Ammon's horn (tissue), 1 donor: ENCODE data around the gene STARD9.

Source experiments
- DNase-seq: peaks from one replicate; pipeline ENCODE4 v3.0.0-alpha.2; 2016; ENCODE audit warnings: low spot score

Gene STARD9

DNA sequence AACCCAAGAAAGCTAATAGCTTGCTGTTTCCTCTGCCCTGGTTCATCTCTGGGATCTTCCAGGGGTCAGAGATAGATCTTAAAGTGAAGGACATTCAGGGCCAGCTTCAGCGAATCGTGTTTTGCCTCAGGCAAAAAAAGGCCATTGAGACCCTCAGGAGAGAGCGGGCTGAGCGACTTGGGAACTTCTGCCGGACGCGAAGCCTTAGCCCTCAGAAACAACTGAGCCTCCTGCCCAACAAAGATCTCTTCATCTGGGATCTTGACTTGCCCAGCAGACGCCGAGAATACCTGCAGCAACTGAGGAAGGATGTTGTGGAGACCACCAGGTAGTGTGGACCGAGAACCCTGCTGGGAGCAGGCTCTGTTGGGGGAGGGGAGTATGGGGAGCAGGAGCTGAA is 119.0 kb downstream of the STARD9 start:
- no peak for DNase-seq

DNA sequence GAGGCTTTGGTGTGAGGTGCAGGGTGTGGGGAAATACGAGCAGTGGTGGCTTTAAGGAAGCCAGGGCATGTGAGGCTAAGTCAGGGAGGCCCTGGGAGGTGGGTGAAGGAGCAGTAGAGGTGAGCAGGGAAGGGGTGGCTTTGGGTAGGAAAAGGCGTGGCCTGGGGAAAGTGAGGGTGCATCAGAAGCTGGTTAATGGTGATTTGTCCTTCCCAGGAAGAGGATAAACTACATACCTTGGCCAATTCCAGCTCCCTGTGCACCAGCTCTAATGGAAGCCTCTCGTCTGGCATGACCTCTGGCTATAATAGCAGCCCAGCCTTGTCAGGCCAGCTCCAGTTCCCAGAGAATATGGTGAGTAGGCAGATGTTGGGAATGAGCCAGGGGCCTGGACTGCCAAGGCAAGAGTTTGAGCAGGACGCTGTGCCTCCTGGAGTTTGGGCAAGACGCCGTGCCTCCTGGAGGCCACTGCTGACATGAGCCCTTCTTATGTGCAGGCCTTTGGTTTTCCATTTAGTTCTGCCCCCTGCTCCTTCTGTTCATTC is 120.2 kb downstream of the STARD9 start:
- no peak for DNase-seq

DNA sequence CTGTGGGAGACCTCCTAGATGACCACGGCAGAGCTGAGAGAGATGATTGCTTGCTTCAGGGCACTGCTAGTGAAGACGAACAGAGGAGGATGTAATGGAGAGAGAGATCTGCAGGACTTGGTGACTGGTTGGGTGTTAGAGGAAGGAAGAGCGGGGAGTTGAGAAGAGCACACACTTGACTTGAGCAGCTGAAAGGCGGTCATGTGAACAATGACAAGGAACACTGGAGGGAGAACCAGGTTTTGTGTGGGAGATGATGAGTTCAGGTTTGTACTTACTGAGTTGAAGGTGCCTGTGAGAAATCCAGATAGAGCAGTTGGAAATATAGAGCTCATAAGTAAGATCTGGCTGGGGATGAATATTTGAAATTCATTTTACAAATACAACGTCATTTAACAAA is 121.2 kb downstream of the STARD9 start:
- DNase-seq: no peak

DNA sequence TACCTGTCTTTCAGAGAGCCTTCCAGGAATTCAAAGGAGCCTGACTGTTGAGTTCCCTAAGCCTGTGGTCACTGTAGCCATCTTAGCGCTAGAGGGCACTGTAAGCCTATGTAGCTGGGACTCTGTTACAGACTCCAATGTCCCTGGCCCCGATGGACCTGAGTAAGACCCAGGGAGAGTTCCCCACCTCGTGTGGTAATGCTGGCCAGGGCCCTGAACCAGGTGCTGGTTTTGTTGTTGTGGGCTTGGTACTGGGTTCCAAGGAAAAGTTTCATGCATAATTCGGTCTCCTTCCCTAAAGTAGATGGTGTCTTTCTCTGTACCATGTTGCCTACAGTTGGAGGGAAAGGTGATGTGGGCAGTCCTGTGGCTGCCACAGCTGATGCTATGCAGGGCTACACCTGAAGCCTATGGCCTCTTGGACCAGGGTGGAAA is 129.1 kb downstream of the STARD9 start:
- peak; percentile 82 for DNase-seq

DNA sequence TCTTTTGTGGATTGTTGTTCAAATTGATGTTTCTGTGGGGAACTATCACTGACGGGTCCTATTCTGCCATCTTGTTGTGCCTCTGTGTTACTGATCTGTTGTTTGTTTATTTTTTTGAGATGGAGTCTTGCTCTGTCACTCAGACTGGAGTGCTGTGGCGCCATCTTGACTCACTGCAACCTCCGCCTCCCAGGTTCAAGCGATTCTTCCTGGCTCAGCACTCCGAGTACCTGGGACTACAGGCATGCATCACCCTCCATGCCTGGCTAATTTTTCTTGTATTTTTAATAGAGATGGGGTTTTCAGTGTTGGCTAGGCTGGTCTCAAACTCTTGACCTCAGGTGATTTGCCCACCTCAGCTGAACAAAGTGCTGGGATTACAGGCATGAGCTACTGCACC is 129.9 kb downstream of the STARD9 start:
- DNase-seq: no peak

DNA sequence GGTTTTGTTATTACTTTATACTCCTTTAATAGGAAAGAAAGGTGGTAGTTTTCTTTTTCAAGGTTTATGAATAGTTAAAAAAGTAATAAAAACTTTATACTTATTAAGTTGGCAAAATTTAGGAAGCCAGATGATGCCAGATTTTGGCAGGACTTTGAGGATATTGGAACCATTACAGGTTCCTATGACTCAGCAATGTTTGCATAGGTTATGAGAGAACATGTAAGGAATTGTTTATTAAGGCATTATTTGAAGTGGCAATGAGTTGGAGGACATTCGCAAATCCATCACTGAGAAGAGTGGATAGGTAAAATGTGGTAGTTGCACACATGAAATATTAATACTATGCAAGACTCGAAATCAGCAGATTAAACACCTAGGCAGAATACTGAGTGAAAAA is 131.7 kb downstream of the STARD9 start:
- DNase-seq: no peak

DNA sequence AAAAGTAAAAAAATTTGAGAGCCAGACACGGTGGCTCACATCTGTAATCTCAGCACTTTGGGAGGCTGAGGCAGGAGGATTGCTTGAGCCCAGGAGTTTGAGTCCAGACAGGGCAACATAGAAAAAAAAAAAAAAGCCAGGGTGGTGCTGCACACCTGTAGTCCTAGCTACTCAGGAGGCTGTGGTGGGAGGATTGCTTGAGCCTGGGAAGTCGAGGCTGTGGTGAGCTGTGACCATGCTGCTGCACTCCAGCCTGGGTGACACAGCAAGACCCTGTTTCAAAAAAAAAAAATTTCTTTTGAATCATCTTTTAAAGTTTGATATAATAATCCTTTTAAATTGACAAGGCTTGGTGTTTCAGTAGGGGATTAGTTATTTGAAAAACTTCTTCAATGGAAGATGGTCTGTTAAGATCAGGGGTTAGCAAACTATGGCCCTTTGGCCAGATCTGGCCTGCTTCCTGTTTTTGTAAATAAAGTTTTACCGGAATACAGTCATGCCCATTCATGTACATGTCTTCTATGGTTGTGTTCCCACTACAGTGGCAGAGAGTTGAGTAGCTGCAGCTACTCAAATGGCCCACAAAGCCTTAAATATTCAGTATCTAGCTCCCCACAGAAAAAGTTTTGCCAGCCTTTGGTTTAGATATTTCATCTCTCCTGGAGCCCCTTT is 132.6 kb downstream of the STARD9 start:
- DNase-seq: no peak

DNA sequence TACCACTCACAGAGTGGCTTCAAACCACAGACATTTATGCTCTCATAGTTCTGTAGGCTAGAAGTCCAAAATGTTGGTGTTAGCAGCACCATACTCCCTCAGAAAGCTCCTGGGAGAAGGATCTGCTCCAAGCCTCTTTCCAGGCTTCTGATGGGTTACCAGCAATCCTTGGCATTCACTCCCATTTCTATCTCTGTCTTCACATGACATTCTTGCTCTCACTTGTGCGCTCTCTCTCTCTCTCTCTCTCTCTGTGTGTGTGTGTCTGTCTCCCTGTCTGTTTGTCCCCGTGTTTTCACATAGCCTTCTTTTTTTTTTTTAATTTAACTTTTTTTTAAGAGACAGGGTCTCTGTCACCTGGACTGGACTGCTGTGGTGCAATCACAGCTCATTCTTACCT is 135.3 kb downstream of the STARD9 start:
- no peak for DNase-seq

DNA sequence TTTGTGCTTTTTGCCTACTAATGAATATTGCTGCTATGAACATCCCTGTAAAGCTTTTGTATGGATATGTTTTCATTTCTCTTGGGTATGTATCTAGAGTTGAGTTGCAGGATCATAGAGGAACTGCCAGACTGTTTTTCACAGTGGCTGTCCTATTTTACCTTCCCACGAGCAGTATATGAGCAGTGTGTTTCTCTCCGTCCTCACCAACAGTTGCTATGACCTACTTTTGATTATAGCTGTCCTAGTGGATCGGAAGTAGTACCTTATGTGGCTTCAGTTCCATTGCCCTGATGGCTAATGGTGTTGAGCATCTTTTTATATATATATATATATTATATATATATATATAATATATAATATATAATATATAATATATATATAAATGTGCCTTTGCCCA is 136.3 kb downstream of the STARD9 start:
- no peak for DNase-seq

DNA sequence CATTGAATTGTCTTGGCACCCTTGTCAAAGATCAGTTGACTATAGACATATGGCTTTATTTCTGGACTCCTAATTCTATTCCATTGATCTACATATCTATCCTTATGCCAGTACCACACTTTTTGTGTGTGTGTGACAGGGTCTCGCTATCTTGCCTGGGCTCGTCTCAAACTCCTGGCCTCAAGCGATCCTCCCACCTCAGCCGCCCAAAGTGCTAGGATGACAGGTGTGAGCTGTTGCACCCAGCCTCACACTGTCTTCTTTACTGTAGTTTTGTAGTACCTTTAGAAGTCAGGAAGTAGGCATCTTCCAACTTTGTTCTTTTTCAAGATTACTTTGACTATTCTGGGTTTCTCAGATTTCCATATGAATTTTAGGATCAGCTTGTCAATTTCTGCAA is 137.2 kb downstream of the STARD9 start:
- DNase-seq: no peak

DNA sequence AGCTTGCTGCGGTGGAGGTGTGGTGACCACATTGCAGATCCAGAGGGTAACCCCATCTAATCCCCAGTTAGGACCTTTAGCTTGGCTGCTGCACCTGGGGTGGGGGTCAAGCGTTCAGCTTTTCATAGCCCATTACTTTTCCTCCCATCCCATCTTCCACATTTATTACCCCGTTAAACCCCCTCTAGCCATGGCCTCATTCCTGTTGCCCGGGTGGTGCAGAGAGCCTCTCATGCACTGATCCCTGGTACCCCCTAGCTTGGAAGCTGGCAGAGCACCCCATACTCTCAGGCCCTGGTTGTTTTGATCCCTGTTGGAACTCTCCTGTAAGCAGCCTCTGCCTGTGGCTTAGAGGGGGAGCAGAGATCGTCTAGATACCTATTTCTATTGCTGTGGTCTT is 140.7 kb downstream of the STARD9 start:
- DNase-seq: no peak

DNA sequence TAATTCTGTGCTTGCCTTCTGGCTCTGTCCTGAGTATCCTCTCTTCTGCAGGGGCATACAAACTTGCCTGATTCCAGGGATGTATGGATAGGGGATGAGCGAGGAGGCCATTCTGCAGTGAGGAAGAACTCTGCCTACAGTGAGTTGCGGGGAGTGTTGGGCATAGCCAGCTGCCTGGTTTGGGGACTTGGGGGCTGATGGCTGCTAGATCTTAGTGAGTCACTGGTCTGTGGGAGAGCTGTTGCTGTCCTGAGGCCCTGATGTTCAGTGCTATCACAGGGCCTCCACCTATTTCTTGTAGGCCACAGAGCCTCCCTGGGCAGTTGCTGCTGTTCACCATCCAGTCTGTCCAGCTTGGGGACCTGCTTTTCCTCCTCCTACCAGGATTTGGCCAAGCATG is 141.2 kb downstream of the STARD9 start:
- DNase-seq: no peak

DNA sequence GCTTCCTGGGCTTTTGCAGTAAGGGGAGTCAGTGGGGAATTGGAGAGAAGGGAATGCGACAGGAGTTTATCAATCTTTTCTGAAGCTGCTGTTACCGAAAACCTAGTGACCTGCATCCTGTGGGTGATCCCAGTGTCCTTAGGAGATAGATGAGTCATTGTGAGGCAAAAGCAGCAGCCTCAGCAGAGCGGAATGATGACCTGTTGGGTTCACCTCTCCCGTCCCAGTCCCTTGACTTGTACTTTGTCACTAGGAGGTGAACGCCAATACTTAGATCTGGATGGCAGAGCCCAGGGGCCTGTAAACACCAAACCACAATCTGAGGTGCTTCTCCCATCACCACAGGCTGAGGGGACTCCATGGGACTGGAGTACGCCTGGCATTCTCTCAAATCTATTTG is 143.6 kb downstream of the STARD9 start:
- DNase-seq: no peak

DNA sequence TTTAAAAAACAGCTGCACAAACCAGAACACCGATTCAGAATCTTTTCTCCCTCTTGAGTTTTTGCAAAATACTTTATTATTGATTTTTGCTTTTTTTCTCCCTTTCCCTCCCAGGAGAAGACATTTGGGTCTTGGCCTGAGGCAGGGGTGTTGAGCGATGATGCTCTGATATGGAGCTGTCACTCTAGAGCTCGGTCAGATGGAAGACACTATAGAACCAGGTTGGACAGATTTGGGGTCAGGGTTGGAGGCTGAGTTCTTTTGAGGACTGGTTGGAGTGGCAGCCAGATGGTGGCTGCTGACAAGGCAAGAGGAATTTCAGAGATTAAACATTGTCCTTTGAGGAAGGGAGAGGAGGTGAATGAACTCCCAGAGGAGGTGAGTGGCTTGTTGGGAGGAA is 144.7 kb downstream of the STARD9 start:
- DNase-seq: no peak

DNA sequence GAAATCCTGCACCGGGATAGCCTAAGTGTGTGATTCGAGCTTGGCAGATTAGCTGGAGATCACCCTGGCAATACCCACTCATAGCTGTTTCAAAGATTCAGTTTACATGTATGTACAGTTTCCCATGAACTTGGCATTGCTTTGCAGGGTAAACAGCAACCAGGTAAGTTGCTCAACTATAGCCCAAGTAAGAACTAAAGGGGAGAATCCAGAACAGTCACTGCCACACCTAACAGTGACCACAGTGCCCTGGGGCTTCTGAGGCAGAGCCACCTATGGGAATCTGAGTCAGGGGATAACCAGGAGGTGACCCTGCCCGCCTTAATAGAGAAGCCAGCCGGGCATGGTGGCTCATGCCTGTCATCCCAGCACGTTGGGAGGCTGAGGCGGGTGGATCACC is 145.6 kb downstream of the STARD9 start:
- no peak for DNase-seq

DNA sequence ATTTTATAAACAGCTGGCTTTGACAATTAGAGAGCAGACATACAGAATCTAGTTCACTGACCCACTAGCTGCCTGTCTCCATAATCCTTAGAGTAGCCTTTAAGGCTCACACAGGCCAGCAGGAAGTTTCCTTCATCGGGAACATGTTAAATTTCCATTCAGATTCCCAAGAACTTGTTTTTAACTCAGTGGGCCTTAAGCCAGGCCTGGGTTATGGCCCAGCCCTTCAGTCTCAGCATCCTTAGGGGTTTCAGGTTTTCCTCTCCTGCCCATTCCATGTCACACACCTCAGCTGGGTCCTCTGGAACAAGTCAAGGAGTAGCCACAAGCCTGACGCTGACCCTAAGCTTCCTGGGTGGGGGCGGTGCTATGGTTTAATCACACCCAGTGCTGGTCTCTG is 146.5 kb downstream of the STARD9 start:
- DNase-seq: no peak

DNA sequence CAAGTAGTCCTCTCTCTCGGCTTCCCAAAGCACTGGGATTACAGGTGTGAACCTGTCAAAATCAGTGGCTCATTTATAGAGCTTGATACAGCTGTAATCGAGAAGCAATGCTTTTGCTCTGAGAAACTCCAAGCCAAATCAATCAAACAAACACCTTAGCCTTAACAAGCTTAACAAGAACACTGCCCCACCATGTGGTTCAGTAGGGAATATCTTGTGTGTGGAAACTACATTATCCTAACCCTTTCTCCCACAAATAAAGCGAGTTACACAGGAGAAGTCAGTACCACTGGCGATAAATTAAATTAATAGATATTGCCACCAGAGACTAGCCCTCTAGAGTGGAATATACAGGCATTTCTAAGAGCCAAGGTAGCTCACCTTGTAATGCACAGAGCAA is 147.7 kb downstream of the STARD9 start:
- no peak for DNase-seq

DNA sequence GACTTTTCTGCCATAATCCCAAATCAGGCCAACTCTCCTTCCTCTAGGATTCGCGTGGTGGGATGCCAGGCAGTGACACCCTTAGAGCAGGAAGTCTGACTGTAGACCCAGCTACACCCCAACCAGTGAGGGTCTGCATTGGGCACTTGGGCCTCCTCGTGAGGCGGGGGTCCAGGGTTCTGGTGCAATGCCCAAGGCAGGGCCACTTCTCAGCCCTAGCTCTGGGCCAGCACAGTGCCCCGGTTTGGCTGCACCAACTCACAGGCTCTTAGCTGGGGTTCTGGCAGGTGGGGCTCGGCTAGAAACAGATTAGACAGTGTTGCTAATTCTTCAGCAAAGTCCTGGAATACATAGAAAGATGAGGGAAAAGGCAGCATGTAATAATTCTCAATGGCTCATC is 148.9 kb downstream of the STARD9 start:
- no peak for DNase-seq

DNA sequence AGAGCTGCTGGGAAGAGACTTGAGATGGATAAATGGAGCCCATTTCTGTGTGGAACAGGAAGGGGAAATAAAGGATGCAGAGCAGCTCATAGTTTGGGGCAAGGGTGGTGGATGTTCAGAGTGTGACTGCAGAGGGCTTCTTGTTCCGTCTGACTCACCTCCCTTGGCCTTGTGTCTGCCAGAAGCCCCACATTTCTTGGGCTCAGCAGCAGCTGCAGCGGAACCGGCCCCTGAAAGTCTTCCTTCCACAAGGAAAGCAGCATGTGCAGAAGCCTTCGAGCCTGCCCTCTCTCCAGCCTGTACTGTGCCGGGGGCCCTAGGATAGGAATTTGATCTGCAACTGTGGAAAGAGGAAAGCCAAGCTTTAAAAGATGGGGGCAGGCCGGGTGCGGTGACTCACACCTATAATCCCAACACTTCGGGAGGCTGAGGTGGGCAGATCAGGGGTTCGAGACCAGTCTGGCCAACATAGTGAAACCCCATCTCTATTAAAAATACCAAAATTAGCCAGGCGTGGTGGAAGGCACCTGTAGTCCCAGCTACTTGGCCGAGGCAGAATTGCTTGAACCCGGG is 150.0 kb downstream of the STARD9 start:
- no peak for DNase-seq

DNA sequence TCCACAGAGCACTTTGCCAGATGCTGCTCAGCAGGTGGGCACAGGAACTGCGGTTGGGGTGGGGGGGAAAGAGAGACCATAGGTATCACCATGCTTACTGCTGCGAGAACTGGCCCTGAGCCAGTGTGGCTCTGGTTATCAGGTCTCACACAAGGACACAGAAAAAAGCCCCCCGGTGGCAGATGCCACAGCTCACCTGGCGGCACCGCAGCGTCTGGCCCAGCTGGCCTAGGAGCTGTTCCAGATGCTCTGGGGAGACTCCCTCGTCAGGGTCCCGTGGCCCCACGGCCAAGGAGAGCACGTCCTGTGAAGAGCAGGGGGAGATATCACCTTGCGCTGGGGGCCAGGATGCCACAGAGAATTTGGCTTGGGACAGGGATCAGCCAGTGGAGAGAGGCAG is 150.7 kb downstream of the STARD9 start:
- no peak for DNase-seq

DNA sequence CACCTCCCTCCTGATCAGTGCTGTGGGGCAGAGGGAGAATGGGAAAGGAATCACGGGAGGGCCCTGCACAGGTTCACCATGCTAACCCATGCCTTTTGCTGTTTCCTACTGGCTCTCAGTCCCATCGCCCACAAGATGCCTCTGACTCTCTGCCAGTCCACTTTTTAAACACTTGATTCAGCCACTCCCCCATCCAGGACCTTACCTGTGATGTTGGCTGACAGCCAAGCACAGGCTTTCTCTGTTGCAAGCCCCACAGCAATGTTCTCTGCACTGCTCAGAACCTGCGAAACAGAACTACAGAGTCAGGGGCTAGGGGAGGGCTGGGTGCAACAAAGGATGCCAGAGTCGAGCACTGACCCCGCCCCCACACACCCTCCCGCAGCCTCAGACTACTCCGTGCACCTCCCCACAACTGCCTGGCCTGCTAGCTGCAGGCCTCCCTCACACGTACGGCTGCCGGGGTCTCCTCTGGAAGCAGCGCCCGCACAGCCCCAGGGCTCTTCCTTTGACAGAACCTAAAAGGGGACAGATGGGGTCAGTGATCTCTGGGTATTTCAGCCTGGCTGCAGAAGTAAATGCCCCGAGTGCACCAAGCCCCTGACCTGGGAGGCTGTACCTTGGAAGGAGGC is 152.5 kb downstream of the STARD9 start:
- no peak for DNase-seq

DNA sequence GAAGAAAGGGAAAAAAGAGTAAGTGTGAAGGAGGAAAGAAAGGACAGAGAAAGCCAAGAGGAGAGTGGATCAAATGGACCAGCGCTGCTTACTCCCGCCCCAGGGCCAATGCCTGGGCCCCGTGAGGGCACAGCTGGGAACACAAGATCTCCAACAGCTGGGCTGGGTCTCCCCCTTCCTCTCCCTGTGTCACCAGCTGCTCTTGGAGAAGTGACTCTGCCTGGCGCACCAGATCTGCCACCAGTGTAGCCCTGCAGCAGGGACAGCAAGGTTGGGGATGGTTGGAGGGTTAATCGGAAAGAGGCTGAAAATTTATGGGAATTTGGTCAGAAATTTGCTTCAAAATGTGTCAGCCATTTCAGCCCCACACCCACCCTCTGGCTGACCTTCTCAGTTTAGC is 153.2 kb downstream of the STARD9 start:
- peak; percentile 45 for DNase-seq

DNA sequence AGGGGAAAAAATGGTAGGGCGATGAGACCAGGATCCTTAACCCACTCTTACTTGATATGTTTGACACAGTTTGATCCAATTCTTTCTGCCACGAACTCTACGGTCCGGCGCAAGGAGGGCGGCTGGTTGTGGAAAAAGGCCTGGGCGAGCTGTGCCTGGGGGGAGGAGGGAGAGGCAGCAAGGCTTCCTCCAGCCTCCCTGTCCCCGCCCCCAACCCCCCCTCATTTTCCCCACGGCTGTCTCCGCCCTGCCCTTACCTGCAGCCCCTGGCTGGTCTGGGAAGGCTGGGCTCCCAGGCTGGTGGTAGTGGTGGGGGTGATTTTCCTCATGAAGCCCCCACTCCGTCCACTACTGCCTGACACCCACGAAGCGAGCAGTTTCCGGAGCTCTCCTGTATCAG is 153.6 kb downstream of the STARD9 start:
- no peak for DNase-seq

DNA sequence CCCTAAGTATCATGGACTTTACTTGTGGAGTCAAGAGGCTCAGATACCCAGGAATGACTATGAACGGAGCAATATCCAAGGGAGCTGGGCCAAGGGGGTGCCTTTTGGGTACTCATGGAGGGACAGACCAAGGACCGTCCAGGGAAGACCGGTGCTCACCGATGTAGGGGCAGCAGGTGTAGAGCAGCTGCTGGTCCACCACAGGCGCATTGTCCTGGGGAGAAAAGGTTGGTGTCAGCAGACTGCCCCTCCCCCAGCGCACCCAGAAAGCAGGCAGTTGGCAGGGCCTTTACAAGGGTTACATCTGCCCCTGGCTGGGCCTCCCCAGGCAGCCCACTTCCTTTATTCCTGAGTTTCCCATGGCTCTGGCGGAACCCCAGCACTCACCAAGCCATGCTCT is 154.0 kb downstream of the STARD9 start:
- DNase-seq: no peak
